Right renal cortex interstitium (tissue), 3 donors: ENCODE measurements around the gene PHOSPHO2. TPM values are rescaled to one million over a fixed set of nuclear protein-coding genes. Genes with fewer than 3 reads are reported as not detected.

Experiments
- DNase-seq, 3 donors: peaks; one replicate each; pipeline ENCODE4 v3.0.0-alpha.2; 2013; ENCODE audit warnings: low read depth in 3 of 3, low spot score in 2 of 3
- polyA plus RNA-seq, 3 donors: library from polyadenylated mRNA; unstranded; fragments of 120-200 nt; gene quantifications; one replicate each; pipeline ENCODE4 v1.2.1, GENCODE V29; 2013; ENCODE audit not compliant: insufficient read length in 3 of 3

PHOSPHO2 gene
- polyA plus RNA-seq, 3 donors: 11.5 to 12.6 (median 11.6) TPM

DNA sequence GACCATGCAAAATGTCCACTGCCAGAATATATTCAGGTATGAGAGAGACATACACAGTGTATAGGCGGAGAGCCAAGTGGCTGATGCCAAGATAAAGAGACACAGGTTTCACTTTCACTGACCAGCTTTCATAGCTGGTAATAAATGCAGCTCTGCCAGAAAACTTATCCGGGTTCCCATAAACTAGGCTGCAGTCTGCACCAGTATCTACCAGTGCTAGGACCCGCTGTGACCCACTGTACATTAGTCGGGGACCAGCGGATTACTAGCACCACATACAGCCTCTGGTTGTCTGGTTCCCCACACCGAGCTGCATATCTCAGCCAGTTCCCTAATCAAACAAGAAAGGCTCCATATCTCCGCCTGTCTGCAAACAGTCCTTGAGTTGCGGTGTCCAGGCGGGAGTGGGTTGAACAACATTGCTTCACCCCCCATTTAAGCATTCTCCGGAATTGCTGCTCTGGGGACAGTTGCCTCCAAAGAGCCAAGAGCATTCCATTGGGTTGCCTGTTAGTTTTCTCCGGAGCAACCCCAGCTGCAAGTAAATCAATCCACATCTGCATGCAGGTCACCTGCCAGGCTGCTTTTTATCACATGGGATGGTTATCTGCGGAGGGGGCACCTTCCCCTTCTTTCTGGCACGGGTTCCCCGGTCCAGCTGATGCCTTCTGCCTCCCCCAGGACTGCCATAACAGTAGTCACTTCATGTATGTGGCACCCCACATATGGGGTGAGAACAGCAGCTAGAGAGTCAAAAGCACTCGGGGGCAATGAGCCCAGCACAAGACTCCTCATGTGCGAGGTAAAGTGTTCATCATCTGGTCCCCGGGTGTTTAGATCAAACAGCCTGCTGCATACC, 21.3 kb downstream of the PHOSPHO2 start:
- no peak for DNase-seq

DNA sequence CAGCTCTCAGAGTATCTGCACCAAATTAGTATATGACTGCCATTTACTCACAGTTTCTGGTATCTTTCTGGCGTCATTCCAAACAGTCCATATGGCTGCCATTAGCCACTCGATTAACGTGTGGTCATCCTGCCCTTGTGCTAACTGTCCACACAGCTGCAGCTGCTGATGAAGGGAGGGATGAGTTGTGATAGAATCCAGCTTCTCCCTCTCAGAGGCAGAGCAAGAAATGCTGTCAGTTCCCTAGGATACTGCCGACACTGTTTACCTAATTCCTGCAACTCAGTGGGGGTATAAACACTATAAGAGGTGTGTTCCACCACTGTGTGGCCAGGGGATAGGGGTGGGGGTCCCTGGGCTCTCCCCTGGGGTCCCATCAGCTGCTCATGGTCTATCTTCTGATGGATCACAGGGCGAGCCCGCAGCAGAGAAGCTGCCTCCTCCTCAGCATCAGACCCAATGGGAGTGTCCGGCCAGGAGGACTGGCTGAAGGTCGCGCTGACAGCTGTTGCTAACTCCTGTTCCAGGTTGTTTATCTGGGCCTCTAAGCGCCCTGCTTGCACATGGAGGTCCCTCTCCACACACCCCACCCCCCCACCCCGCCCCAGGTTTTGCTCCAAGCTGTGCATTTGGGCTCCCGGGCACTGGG, 22.1 kb downstream of the PHOSPHO2 start:
- DNase-seq: no peak

DNA sequence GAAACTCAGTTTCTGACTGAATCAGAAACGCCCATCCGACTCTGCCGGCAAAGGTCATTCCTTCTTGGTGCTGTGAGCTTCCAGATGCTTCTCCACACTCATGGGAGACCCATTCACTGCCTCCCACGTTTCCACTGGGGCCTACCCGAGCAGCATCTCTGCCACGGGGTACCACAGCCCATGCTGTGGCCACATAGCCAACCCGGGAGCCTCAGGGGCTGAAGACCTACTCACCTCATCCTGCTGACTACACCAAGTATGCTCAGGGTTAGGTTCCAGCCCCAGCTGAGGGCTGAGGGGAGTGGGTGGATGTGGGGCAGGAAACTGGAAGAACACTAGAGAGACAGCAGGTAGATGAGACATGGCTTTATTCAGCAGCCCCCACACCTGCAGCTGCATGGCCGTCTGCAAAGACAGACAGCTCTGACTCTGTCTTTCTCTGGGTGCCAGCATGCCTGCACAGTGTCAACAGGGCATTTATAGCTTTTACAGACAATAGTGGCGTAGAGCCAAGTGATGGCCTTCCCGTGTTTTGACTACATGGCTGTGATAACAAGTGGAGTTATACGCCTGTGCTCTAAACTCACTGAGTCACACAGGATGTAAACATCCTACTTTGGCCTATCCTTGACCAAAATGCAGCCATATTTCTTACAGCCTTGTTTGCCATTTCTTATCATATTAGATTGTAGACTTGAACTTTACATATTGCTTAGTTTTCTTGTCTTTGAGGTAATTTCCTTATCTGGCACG, 22.8 kb downstream of the PHOSPHO2 start:
- DNase-seq: no peak

DNA sequence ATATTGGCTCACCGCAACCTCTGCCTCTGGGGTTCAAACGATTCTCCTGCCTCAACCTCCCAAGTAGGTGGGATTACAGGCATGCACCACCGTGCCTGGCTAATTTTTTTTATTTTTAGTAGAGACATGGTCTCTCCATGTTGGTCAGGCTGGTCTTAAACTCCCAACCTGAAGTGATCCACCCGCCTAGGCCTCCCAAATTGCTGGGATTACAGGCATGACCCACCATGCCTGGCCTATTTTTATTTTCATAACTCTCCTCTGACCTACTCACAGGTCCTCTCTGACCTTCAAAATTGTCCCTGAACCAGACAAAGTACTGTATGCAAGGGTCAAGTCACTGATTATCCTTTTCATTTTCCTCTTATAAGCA, 23.4 kb downstream of the PHOSPHO2 start:
- DNase-seq: no peak

DNA sequence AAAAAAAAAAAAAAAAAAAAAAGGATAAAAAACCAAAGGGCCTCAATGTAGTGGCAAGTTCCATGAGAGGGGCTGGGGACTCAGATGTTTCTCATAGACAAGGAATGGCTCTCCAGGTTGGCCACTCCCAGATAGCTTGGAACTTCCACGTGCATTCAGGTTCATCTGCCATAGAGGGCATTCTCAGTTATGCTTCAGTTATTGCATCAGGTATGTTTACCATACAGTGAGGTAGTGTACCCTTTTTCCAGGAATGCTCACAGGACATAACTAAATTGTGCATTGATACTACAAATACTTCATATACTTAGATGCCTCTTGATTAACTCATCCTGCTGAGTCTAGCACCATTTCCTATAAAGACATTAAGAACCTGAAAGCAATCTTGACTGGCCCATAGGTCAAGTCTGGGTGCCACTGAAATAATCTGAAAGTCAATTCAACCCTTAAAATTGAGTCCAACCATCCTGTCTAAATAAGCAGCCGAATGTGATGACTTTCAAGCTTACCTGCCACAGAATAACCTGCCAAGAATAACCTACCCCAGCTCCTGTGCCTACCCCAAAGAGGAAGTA, 24.7 kb downstream of the PHOSPHO2 start:
- no peak for DNase-seq

DNA sequence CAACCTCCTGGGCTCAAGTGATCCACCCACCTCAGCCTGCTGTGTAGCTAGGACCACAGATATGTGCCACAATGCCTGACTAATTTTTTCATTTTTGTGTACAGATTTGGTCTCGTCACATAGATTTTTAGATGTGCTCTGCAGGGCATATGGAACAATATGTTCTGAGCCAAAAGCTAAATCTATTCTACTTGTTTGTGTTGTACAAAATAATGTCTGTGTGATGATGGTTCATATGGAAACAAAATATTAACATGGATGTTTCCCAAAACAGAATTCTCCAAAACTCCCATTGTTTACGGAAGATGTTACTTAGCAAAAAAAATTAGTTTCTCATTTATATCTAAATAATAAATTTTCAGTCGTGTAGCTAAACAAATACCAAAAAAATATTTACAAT, 26.7 kb downstream of the PHOSPHO2 start:
- DNase-seq: no peak

DNA sequence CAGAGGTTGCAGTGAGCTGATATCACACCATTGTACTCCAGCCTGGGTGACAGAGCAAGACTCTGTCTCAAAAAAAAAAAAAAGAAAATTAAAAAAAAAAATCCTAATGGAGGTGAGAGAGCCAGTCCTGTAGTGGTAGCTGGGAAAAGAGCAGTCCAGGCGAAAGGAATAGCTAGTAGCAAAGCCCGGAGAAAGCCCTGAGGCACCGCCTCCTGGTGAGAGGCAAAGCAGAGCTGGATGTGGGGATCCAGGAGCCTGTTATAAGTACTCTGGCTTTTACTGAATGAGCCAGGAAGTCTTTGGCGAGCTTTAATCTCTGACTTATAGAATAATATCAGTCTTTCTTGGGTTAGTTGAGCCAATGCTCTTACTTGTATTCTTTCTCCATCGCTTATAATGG, 32.8 kb downstream of the PHOSPHO2 start:
- DNase-seq: no peak

DNA sequence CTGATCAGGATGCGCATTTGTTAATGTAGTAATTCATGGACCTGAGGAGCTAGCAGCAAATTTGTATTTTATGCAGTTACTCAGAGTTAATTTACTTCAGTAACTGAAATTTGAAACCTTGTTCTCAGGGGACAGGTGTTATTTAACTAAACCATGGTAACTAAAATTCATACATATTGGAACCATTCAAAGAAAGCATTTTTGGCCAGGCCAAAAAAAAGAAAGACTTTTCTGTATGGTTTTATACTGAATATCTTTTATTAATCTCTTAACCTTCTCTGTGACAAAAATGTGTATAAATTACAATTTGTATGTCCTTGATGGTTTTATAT, 35.0 kb downstream of the PHOSPHO2 start:
- no peak for DNase-seq

DNA sequence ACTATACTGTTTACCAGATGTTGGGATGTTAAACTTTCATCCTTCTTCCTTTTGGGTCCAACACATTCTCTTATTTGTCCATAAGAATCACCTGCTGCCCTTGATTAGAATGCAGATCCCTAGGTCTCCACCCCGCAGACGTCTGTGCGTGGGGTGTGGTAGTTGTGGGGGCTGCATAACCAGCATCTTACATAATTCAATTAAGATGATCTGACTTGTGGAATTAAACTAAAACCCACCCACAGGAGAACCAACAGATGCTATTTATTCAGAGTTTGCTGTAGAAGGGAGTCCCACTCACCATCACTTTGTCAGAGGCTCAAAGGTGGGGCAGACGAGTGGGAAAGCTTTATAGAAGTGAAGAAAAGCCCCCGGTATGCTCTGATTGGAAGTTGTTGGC, 37.8 kb downstream of the PHOSPHO2 start:
- DNase-seq: no peak

DNA sequence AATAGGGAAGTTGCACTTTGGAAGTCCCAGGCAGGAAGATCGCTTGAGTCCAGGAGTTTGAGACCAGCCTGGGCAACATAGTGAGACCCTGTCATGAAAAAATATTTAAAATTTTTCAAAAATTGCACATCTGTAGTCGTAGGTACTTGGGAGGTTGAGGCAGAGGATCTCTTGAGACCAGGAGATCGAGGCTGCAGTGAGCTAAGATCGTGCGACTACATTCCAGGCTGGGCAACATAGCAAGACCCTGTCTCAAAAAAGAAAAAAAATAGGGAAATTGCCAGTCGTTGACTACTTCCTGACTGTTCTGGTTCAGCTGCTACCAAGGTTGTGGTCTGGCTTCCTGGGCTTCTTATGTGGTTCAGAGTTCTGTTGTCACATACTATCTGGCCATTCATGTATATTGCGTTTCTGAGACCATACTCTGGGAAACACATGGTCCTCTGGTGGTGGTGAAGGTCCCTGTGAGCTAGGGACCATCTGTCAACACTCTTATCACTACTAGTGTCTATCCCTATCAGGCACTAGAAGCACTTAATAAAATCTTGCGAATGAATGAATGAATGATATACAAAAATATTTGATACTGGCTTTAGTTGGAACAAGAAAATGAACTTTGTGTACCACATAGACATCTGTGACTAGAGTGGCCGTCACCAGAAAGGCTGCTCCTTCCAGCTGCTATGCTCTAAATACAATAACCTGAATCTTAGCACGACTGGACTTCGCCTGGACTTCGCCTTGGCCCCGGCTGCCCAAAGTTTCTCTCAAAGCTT, 38.5 kb downstream of the PHOSPHO2 start:
- DNase-seq: no peak

DNA sequence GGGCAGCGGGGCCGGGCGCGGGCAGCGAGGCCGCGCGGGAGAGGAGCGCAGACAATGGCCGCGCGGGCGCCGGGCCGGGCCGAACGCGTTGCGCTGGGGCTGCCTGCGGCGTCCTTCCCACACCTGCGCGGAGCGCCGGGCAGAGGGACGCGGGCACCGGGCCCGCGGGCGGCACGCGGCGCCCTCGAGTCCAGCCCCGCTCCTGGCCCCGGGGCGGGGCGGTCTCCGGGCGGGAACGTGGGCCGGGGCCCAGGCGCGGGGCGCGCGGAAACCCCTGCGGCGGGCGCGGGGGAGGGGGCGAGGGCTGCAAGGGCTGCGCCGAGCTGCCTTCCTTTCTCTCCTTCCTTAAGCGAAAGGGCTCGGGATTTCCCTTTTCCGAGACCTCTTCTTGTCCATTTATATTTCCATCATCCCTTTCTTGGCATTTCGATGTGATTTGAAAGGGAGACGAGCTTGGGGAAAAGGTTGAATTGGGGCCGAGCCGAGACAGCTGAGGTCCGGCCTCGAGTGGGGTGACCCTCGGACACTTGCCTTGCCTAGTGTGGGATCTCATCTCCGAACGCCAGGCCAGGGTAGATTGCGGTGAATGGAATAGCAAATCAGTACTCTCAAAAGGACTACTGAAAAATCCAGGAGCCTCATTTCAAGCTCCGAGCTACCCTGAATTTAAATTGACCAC, 40.0 kb downstream of the PHOSPHO2 start:
- DNase-seq: no peak

DNA sequence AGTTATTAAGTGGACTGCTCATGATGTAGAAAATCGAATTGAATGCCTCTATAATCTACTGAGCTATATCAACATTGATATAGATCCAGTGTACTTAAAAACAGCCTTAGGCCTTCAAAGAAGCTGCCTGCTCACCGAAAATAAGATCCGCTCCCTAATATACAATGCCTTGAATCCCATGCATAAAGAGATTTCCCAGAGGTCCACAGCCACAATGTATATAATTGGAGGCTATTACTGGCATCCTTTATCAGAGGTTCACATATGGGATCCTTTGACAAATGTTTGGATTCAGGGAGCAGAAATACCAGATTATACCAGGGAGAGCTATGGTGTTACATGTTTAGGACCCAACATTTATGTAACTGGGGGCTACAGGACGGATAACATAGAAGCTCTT, 41.4 kb downstream of the PHOSPHO2 start:
- no peak for DNase-seq

DNA sequence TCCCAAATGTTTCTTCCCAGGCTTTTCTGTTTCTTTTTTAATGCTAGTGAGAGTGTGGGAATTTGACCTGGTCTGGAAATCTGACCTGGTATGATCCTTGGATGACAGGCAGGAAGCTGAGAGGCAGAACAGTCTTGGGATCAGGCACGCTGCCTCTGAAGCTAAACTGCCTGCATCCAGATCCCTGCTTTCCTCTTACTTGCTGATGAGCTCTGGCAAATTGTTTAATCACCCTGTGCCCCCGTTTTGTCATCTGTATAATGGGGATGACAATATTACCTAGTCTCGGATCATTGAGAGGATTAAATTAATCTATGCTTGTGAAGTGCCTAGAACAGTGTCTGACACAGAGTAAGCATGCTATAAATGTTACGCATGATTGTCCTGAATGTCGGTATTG, 42.6 kb downstream of the PHOSPHO2 start:
- no peak for DNase-seq

DNA sequence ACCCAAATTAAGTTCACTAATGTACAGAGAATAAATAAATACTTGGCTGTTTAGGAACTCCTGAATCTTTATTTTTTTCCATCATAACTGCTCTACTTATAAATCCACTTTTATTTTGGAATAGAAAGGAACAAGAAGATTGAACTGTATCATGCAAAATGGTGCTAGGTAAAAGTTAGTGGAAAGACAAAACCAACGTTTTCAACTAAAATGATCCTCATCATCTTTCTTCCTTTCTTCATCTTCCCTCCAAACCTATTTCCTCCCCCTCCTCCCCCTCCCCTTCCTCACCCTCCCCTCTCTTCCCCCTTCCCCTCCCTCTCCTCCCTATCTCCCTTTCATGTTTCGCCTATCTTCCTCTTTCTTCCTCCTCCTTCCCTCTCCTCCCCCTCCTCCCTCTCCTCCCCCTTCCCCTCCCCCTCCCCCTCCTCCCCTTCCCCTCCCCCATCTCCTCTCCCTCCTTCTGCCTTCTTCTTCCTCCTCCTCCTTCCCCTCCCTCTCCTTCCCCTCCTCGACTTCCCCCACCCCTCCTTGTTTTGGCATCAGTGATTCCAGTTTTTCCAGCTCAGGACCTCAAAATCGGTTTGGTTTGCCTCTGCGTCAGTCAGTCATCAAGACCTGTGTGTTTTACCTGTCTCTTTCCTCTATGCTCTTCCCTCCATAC, 44.4 kb downstream of the PHOSPHO2 start:
- DNase-seq: no peak

DNA sequence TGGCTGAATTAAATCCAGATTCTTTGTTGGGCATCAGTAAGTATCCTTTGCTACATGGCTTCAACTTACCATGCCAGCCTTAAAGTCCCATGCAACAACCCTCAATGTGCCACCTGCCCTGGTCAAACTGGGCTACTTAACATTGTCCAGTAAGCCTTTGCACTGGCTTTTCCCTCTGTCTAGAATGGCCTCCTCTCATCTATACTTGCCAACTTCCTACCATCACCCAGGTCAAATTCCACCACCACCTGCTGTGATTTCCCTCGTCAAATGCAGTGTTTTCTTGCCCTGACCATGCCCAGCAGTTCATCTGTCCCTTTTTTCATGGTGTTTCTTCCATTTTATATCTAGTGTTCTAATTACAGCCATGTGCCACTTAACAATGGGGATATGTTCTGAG, 45.1 kb downstream of the PHOSPHO2 start:
- no peak for DNase-seq

DNA sequence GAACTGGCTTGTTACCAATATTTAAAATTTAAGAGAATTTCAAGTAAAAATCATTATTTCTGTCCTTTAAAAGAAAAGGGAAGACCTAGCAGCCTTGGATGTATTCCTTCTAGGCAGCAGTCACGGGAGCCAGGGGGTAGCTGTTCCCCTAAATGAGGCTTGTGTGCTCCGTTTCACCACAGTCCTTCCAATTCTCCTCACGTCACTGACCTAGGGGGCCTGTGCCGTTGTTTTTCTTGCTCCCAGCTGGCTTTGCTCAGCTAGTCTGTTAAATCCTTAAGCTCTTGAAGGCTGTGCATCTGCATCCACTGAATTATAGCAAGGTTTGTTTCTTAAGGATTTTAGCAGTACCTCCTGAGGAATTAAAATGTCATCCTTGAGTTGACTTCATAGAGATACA, 49.3 kb downstream of the PHOSPHO2 start:
- no peak for DNase-seq

DNA sequence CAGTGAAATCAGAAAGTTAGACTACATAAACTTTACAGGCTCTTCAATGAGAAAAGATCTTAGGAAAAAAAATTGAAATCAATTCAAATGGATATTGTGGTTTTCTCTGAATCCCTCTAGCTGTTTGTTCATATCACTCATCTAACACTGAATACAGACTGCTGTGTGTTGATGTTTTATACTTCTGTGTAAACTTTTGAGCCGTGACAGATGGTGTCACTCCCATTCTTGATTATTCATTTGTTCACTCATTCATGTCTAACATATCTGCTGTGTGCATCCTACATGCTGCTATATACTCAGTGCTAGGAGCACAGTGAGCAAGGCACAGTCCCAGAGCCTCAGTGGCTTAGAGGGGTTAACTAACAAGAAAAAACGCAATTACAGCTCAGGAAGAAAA, 52.0 kb downstream of the PHOSPHO2 start:
- no peak for DNase-seq

DNA sequence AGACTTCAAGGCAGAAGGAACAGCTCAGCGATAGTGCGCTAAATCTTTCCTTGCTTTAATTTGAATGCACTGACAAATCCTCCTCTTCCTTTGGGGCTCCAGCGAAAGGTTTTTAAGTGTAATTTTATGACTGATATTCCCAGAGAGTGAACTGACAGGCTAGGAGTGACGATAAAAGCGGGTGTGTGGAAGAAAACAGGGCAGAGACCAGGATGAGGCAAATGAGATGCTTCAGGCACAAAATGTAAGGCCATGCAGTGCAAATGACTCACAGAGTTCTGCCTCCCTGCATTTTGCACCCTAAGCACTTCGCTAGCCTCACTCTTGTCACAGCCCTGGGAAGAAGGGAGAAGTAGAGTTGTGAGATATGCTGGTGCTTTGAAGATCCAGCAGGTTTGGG, 54.0 kb downstream of the PHOSPHO2 start:
- DNase-seq: no peak
